ENCODE results near the gene PRKN. TPM values are rescaled to one million over a fixed set of nuclear protein-coding genes. Genes with fewer than 3 reads are reported as not detected.

PRKN gene
- total RNA-seq, 1 experiment from 2014 or later: 0.34 TPM

DNA sequence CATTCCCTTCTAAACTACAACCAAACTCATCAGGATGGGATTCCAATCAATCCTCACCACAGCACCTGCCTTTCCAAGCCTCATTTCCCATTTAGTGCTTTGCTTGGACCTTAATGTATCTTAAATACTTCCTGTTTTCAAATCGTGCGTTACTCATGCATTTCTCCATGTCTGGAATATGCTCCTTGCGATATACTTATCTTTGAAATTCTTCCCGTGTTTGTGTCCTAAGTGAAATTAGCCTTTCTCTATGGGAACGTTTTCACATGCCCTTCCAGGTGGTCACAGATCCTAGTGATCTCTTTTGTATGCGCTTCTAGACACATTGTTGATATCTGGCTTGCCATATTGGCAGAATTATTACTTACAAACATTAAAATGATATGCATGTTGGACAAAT is 833.1 kb downstream of the PRKN start:
- H3K4me1 Mint-ChIP-seq (ENCODE audit: low read depth, unreplicated experiment): no peaks in the 10 kb centered on the region
- H3K9me3 ChIP-seq: no peaks in the 10 kb centered on the region
- H3K4me3 ChIP-seq (ENCODE audit: low read depth, low read length): no peak overlapping the region
- no TSS peak for BruUV-seq (replicated peaks)
- no peaks in the 10 kb centered on the region for H3K27me3 ChIP-seq (replicated peaks; ENCODE audit: control insufficient read depth, insufficient read depth, low read length)
- H3K27me3 Mint-ChIP-seq (ENCODE audit: insufficient read depth, unreplicated experiment): peaks cover 13% of the 10 kb centered on the region
- no peaks in the 10 kb centered on the region for H3K36me3 Mint-ChIP-seq (ENCODE audit: insufficient read depth, unreplicated experiment)
- DNase-seq: no peak
- intact Hi-C loops (cut with micrococcal nuclease; ENCODE audit: unreplicated experiment): no loop called here
- ChIA-PET POLR2A (no interaction called here), CTCF (no interaction called here)
- no peaks in the 10 kb centered on the region for H3K9me3 Mint-ChIP-seq (ENCODE audit: unreplicated experiment)
- no peak overlapping the region for H3K4me3 Mint-ChIP-seq (ENCODE audit: unreplicated experiment)
- no peaks in the 10 kb centered on the region for H3K36me3 ChIP-seq (ENCODE audit: control insufficient read depth, insufficient read depth, low read length)
- H3K4me1 ChIP-seq: no peaks in the 10 kb centered on the region
- H3K27ac Mint-ChIP-seq (ENCODE audit: unreplicated experiment): no peak overlapping the region
- TF ChIP-seq CTCF (IDR thresholded peaks at IDR 0.05; ENCODE audit: insufficient read depth in 1 of 2, low read depth in 1 of 2, low read length in 1 of 2, severe bottlenecking in 1 of 2, unreplicated experiment in 1 of 2): no peak

- Histone ChIP-seq H3K36me3 (ENCODE audit: control insufficient read depth, insufficient read depth, low read length) (no peaks in the 10 kb centered on the region), H3K27me3 (replicated peaks; ENCODE audit: control insufficient read depth, insufficient read depth, low read length) (no peaks in the 10 kb centered on the region), H3K4me3 (ENCODE audit: low read depth, low read length) (no peak overlapping the region), H3K4me1 (no peaks in the 10 kb centered on the region), H3K9me3 (no peaks in the 10 kb centered on the region)
- intact Hi-C loops (cut with micrococcal nuclease; ENCODE audit: unreplicated experiment): no loop called here
- no peak for TF ChIP-seq CTCF (IDR thresholded peaks at IDR 0.05; ENCODE audit: insufficient read depth in 1 of 2, low read depth in 1 of 2, low read length in 1 of 2, severe bottlenecking in 1 of 2, unreplicated experiment in 1 of 2)
- no peak overlapping the region for H3K27ac Mint-ChIP-seq (ENCODE audit: unreplicated experiment)
- H3K36me3 Mint-ChIP-seq (ENCODE audit: insufficient read depth, unreplicated experiment): no peaks in the 10 kb centered on the region
- no peak for DNase-seq
- no peaks in the 10 kb centered on the region for H3K4me1 Mint-ChIP-seq (ENCODE audit: low read depth, unreplicated experiment)
- ChIA-PET CTCF (no interaction called here), POLR2A (no interaction called here)
- H3K27me3 Mint-ChIP-seq (ENCODE audit: insufficient read depth, unreplicated experiment): peaks cover 18% of the 10 kb centered on the region
- no peaks in the 10 kb centered on the region for H3K9me3 Mint-ChIP-seq (ENCODE audit: unreplicated experiment)
- no peak overlapping the region for H3K4me3 Mint-ChIP-seq (ENCODE audit: unreplicated experiment)
- no TSS peak for BruUV-seq (replicated peaks)
These were observed 836.0 kb downstream of the PRKN start for GRCh38 chr6:161891542-161891941.

- no peaks in the 10 kb centered on the region for H3K9me3 Mint-ChIP-seq (ENCODE audit: unreplicated experiment)
- no peaks in the 10 kb centered on the region for H3K36me3 Mint-ChIP-seq (ENCODE audit: insufficient read depth, unreplicated experiment)
- peaks cover 17% of the 10 kb centered on the region for H3K27me3 Mint-ChIP-seq (ENCODE audit: insufficient read depth, unreplicated experiment)
- H3K27me3 ChIP-seq (replicated peaks; ENCODE audit: control insufficient read depth, insufficient read depth, low read length): no peaks in the 10 kb centered on the region
- POLR2A ChIA-PET: no interaction called here
- CTCF ChIA-PET: no interaction called here
- no peaks in the 10 kb centered on the region for H3K9me3 ChIP-seq
- no peaks in the 10 kb centered on the region for H3K36me3 ChIP-seq (ENCODE audit: control insufficient read depth, insufficient read depth, low read length)
- no peak overlapping the region for H3K27ac Mint-ChIP-seq (ENCODE audit: unreplicated experiment)
- no peak for TF ChIP-seq CTCF (IDR thresholded peaks at IDR 0.05; ENCODE audit: insufficient read depth in 1 of 2, low read depth in 1 of 2, low read length in 1 of 2, severe bottlenecking in 1 of 2, unreplicated experiment in 1 of 2)
- no peak overlapping the region for H3K4me3 ChIP-seq (ENCODE audit: low read depth, low read length)
- DNase-seq: no peak
- no peak overlapping the region for H3K4me3 Mint-ChIP-seq (ENCODE audit: unreplicated experiment)
- BruUV-seq (replicated peaks): no TSS peak
- intact Hi-C loops (cut with micrococcal nuclease; ENCODE audit: unreplicated experiment): no loop called here
- no peaks in the 10 kb centered on the region for H3K4me1 Mint-ChIP-seq (ENCODE audit: low read depth, unreplicated experiment)
- H3K4me1 ChIP-seq: no peaks in the 10 kb centered on the region
These were observed 836.7 kb downstream of the PRKN start for GRCh38 chr6:161890832-161891297.
